ENCODE results near the gene ZDHHC24.

The ZDHHC24 gene

GRCh38 chr11:66488957-66489356 is 56.9 kb downstream of the ZDHHC24 start:
- TF ChIP-seq CTCF (IDR thresholded peaks at IDR 0.05; ENCODE audit: borderline replicate concordance, insufficient read depth, low read depth, low read length), result no peak
- H3K4me3 ChIP-seq (ENCODE audit: low read depth, low read length), result no peak overlapping the region

- TF ChIP-seq CTCF (IDR thresholded peaks at IDR 0.05; ENCODE audit: borderline replicate concordance, insufficient read depth, low read depth, low read length), result no peak
- no peak overlapping the region for H3K4me3 ChIP-seq (ENCODE audit: low read depth, low read length)
Observed at GRCh38 chr11:66484806-66485380, 61.0 kb downstream of the ZDHHC24 start.

GRCh38 chr11:66480117-66480938 is 65.5 kb downstream of the ZDHHC24 start, which contains the start of gene DPP3:
Gene DPP3 (plus strand): TSS chr11:66480434. CDS start chr11:66482201, 1,767 bp downstream.
- no peak for TF ChIP-seq CTCF (IDR thresholded peaks at IDR 0.05; ENCODE audit: borderline replicate concordance, insufficient read depth, low read depth, low read length)
- H3K4me3 ChIP-seq (ENCODE audit: low read depth, low read length), result peak within 1 kb of the TSS; percentile 93

- no peak for TF ChIP-seq CTCF (IDR thresholded peaks at IDR 0.05; ENCODE audit: borderline replicate concordance, insufficient read depth, low read depth, low read length)
- peak overlapping the region; percentile 93 for H3K4me3 ChIP-seq (ENCODE audit: low read depth, low read length)
Observed at GRCh38 chr11:66479394-66480116, 66.3 kb downstream of the ZDHHC24 start.

- peak overlapping the region; percentile 93 for H3K4me3 ChIP-seq (ENCODE audit: low read depth, low read length)
- peak; percentile 89 for TF ChIP-seq CTCF (IDR thresholded peaks at IDR 0.05; ENCODE audit: borderline replicate concordance, insufficient read depth, low read depth, low read length)
Observed at GRCh38 chr11:66478729-66479393, 67.0 kb downstream of the ZDHHC24 start.

- no peak for TF ChIP-seq CTCF (IDR thresholded peaks at IDR 0.05; ENCODE audit: borderline replicate concordance, insufficient read depth, low read depth, low read length)
- H3K4me3 ChIP-seq (ENCODE audit: low read depth, low read length), result no peak overlapping the region
Observed at GRCh38 chr11:66477263-66478201, 68.3 kb downstream of the ZDHHC24 start.

Measured in GM12875 (cell line).